ENCODE measurements around the gene SLC25A52. TPM values are rescaled to one million over a fixed set of nuclear protein-coding genes. Genes with fewer than 3 reads are reported as not detected.
"Not testable (repeated sequence)": the region's sequence is repeated elsewhere in the genome, so short reads cannot be mapped to it uniquely, and the experiment has no call there.

Gene SLC25A52, protein sequence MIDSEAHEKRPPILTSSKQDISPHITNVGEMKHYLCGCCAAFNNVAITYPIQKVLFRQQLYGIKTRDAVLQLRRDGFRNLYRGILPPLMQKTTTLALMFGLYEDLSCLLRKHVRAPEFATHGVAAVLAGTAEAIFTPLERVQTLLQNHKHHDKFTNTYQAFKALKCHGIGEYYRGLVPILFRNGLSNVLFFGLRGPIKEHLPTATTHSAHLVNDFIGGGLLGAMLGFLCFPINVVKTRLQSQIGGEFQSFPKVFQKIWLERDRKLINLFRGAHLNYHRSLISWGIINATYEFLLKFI
- not detected for total RNA-seq

DNA sequence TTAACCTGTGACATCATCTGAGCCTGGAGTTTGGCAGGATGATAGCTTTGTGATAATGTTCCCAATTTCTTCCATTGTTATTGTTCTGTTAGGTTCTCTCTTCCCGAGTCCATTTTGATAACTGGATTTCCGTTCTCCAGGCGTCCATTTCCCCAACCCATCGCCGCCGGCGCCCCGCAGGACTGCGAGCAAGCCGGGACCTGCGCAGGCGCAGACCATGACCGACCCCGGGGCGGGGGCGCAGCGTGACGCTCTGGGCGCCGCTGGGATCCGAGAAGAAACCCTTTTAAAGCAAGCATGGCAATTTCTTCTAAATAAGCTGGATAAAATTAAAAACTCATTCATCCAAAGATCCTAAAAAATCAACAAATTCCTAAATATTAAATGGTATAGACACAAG lies at the start of gene SLC25A52:
SLC25A52 (minus strand) TSS at position 186 of the 400 bp plus-strand sequence. CDS start 219 bp downstream, outside the sequence.
- no peaks in the 10 kb centered on the region for H3K27me3 ChIP-seq
- TF ChIP-seq POLR2AphosphoS5 (IDR thresholded peaks at IDR 0.05; ENCODE audit: insufficient read depth in 1 of 2, low read depth in 1 of 2), result no peak
- TF ChIP-seq POLR2A (IDR thresholded peaks at IDR 0.05), result no peak
- no peak for TF ChIP-seq CTCF (IDR thresholded peaks at IDR 0.05)
- no peaks in the 10 kb centered on the region for H3K9me3 ChIP-seq
- intact Hi-C loops (cut with DNase I), result no loop called here
- H3K36me3 ChIP-seq, result no peaks in the 10 kb centered on the region
- H3K4me1 ChIP-seq, result no peaks in the 10 kb centered on the region
- H3K27ac ChIP-seq, result no peak within 1 kb of the TSS
- H3K4me3 ChIP-seq, result no peak within 1 kb of the TSS
- DNase-seq (ENCODE audit: extremely low spot score in 2 of 2), result no peak

DNA sequence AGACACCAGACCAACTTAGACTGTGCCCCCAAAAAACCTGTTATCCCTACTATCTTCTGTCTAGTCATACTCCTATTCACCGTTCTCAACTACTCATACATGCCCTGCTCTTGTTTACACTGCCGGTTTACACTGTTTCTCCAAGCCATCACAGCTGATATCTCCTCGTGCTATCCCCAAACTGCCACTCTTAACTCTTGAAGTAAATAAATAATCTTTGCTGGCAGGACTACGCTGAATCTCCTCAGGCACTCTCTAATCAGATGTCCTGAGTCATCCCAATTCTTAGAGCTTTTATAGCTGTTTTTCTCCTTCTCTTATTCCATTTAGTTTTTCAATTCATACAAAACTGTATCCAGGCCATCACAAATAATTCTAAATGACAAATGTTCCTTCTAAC lies 48.4 kb upstream of the SLC25A52 start:
- DNase-seq (ENCODE audit: extremely low spot score in 2 of 2); H3K27ac ChIP-seq; H3K4me3 ChIP-seq; H3K36me3 ChIP-seq; H3K9me3 ChIP-seq; intact Hi-C loops (cut with DNase I); H3K4me1 ChIP-seq; H3K27me3 ChIP-seq: not testable (repeated sequence)

DNA sequence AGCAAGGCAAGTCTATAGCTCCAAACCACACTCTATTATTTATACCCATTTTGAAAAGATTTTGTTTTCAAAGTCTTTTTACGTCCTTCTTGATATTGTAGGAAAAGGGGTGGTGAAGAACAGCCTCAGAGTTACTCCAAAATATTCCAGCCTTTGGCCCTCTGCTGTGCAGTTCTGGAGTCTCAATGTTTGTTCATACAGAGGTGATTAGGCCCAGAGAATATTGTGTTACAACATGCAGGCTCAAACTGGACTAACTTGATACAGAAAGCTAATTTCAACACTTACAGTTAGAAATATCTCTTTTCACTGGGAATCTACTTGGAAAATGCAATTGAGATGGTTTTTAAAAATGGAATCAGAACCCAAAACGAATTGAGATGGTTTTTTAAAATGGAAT lies 40.4 kb upstream of the SLC25A52 start:
- no peak overlapping the region for H3K4me3 ChIP-seq
- no peak for DNase-seq (ENCODE audit: extremely low spot score in 2 of 2)
- H3K36me3 ChIP-seq, result no peaks in the 10 kb centered on the region
- H3K4me1 ChIP-seq, result no peaks in the 10 kb centered on the region
- H3K27ac ChIP-seq, result no peak overlapping the region
- no peaks in the 10 kb centered on the region for H3K9me3 ChIP-seq
- TF ChIP-seq POLR2AphosphoS5 (IDR thresholded peaks at IDR 0.05; ENCODE audit: insufficient read depth in 1 of 2, low read depth in 1 of 2) (no peak), CTCF (IDR thresholded peaks at IDR 0.05) (no peak), POLR2A (IDR thresholded peaks at IDR 0.05) (no peak)
- H3K27me3 ChIP-seq, result no peaks in the 10 kb centered on the region
- intact Hi-C loops (cut with DNase I), result no loop called here

GRCh38 chr18:31799257-31799656 lies 38.6 kb upstream of the SLC25A52 start:
- H3K36me3 ChIP-seq; H3K4me1 ChIP-seq; H3K27me3 ChIP-seq; H3K4me3 ChIP-seq; DNase-seq (ENCODE audit: extremely low spot score in 2 of 2); H3K27ac ChIP-seq; H3K9me3 ChIP-seq; intact Hi-C loops (cut with DNase I): not testable (repeated sequence)

- Histone ChIP-seq H3K9me3 (no peaks in the 10 kb centered on the region), H3K27ac (no peak overlapping the region), H3K4me3 (no peak overlapping the region), H3K36me3 (no peaks in the 10 kb centered on the region), H3K4me1 (no peaks in the 10 kb centered on the region), H3K27me3 (no peaks in the 10 kb centered on the region)
- intact Hi-C loops (cut with DNase I), result no loop called here
- TF ChIP-seq POLR2AphosphoS5 (IDR thresholded peaks at IDR 0.05; ENCODE audit: insufficient read depth in 1 of 2, low read depth in 1 of 2), result no peak
- TF ChIP-seq POLR2A (IDR thresholded peaks at IDR 0.05), result no peak
- no peak for TF ChIP-seq CTCF (IDR thresholded peaks at IDR 0.05)
- DNase-seq (ENCODE audit: extremely low spot score in 2 of 2), result no peak
Measured at GRCh38 chr18:31798399-31798798, 37.7 kb upstream of the SLC25A52 start.

DNA sequence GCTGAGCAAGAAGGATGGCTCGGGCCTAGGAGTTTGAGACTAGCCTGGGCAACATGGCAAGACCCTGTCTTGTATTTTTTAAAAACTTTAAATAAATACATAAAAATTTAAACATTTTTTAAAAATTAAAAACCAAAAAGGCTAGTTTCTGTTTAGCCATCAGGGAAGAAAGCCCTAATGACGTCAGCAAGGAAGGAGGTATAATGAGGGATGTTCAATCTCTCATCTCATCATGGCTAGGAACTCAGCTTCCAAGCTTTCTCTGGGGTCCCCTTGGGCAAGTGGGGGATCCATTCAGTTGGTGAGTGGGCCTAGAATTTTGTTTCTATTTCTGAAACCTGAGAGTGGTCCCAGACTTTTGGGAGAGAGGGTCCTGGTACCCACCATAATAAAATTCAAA lies 35.1 kb upstream of the SLC25A52 start:
- no peaks in the 10 kb centered on the region for H3K9me3 ChIP-seq
- no peaks in the 10 kb centered on the region for H3K4me1 ChIP-seq
- H3K36me3 ChIP-seq, result no peaks in the 10 kb centered on the region
- intact Hi-C loops (cut with DNase I), result no loop called here
- H3K27ac ChIP-seq, result no peak overlapping the region
- H3K4me3 ChIP-seq, result no peak overlapping the region
- no peak for TF ChIP-seq POLR2A (IDR thresholded peaks at IDR 0.05)
- no peak for TF ChIP-seq POLR2AphosphoS5 (IDR thresholded peaks at IDR 0.05; ENCODE audit: insufficient read depth in 1 of 2, low read depth in 1 of 2)
- TF ChIP-seq CTCF (IDR thresholded peaks at IDR 0.05), result no peak
- no peaks in the 10 kb centered on the region for H3K27me3 ChIP-seq
- no peak for DNase-seq (ENCODE audit: extremely low spot score in 2 of 2)
